Measurements from ENCODE around the gene MAGEB4. TPM values are rescaled to one million over a fixed set of nuclear protein-coding genes. Genes with fewer than 3 reads are reported as not detected.

The MAGEB4 gene
- total and polyA plus RNA-seq, 3 experiments from 2014 or later = not detected

DNA sequence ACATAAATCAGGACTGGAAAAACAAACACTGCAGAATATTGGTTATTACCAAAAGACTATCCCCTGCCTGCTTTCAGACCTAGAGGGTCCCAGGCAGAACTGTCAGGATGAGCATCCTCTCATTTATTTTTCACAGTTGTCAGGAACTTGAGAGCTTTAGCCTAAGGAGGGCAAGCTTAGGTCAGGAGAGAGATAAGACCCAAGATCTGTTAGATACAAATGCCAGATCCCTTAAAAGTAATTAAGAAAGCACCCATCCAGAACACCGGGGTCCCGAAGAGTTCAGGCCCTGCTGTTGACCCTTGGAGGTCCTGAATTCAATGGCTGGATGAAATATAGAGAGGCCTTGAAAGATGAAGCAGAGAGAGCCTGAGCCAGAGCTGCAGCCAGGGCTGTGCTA is 17.3 kb upstream of the MAGEB4 start:
- H3K9me3 Mint-ChIP-seq = peaks cover 0 to 2% (median 0%) of the 10 kb centered on the region in 5 donors
- H3K4me1 ChIP-seq (ENCODE audit: insufficient read depth, low read length) = no peaks in the 10 kb centered on the region
- H3K4me1 Mint-ChIP-seq = no peaks in the 10 kb centered on the region
- H3K27ac Mint-ChIP-seq = no peak overlapping the region
- no peak overlapping the region for H3K27ac ChIP-seq (ENCODE audit: low read depth, low read length)
- DNase-seq = no peak
- no peak overlapping the region for H3K4me3 Mint-ChIP-seq
- CTCF ChIA-PET = no interaction called here
- no peaks in the 10 kb centered on the region for H3K27me3 ChIP-seq (ENCODE audit: insufficient read depth, low read length, poor library complexity, severe bottlenecking)
- peaks cover 0 to 4% of the 10 kb centered on the region in 2 donors for H3K27me3 Mint-ChIP-seq
- H3K36me3 ChIP-seq (ENCODE audit: insufficient read depth, low read length) = no peaks in the 10 kb centered on the region
- POLR2A ChIA-PET = no interaction called here
- H3K4me3 ChIP-seq (ENCODE audit: low read length) = no peak overlapping the region
- no peaks in the 10 kb centered on the region for H3K36me3 Mint-ChIP-seq
- H3K9me3 ChIP-seq (ENCODE audit: low read length) = no peaks in the 10 kb centered on the region

DNA sequence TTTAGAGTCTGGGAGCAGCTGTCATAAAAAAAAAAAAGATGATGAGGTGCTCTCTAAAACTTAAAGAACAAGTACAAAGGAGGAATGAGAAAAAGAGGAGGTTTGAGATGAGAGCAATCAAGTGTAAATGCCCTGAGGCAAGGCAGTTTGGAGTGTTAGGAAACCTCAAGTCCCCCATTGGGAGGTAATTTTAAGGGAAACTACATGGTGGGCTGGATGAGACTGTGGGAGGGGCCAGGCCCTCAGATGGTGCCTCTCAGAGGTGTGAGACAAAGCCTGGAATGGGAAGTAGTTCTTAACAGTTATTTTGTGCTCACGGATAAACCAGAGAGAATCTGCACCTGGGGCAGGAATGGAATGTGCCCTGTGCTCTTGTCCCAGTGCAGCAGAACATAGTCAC is 13.3 kb upstream of the MAGEB4 start:
- no peaks in the 10 kb centered on the region for H3K9me3 Mint-ChIP-seq
- H3K4me3 Mint-ChIP-seq = no peak overlapping the region
- no peaks in the 10 kb centered on the region for H3K27me3 ChIP-seq (ENCODE audit: insufficient read depth, low read length, poor library complexity, severe bottlenecking)
- no peak overlapping the region for H3K27ac ChIP-seq (ENCODE audit: low read depth, low read length)
- no peak overlapping the region for H3K4me3 ChIP-seq (ENCODE audit: low read length)
- no peaks in the 10 kb centered on the region for H3K36me3 ChIP-seq (ENCODE audit: insufficient read depth, low read length)
- H3K9me3 ChIP-seq (ENCODE audit: low read length) = no peaks in the 10 kb centered on the region
- CTCF ChIA-PET = no interaction called here
- no peak overlapping the region for H3K27ac Mint-ChIP-seq
- H3K36me3 Mint-ChIP-seq = no peaks in the 10 kb centered on the region
- DNase-seq = no peak
- H3K4me1 Mint-ChIP-seq = no peaks in the 10 kb centered on the region
- POLR2A ChIA-PET = no interaction called here
- H3K4me1 ChIP-seq (ENCODE audit: insufficient read depth, low read length) = no peaks in the 10 kb centered on the region
- peaks cover 0 to 4% of the 10 kb centered on the region in 2 donors for H3K27me3 Mint-ChIP-seq

DNA sequence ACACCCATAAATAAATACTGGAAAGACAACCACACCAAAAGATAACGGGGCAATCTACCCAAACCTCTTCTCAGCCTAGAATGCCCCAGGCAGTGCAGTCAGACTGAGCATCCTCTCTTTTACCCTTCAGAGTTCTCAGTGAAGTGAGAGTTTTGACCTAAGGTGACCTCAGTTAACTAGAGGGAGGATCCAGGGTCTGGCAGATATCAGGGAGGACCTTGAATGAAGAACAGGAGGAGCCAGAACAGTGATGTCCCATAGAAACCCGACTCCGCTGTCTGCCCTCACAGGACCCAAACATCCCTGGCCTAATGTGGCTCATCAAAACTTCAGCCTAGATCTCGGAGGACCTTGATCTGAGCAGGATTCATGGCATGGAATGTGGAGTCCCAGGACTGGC is 11.4 kb upstream of the MAGEB4 start, which contains the start of gene MAGEB3:
Gene MAGEB3 (plus strand): TSS at position 263 of the 400 bp plus-strand sequence. CDS start 5,268 bp downstream, outside the sequence.
- no peak within 1 kb of the TSS for H3K4me3 ChIP-seq (ENCODE audit: low read length)
- CTCF ChIA-PET = no interaction called here
- H3K9me3 Mint-ChIP-seq = no peaks in the 10 kb centered on the region
- H3K4me1 Mint-ChIP-seq = no peaks in the 10 kb centered on the region
- no peaks in the 10 kb centered on the region for H3K36me3 Mint-ChIP-seq
- H3K4me3 Mint-ChIP-seq = no peak within 1 kb of the TSS
- H3K36me3 ChIP-seq (ENCODE audit: insufficient read depth, low read length) = no peaks in the 10 kb centered on the region
- no peak within 1 kb of the TSS for H3K27ac ChIP-seq (ENCODE audit: low read depth, low read length)
- H3K27ac Mint-ChIP-seq = peak within 1 kb of the TSS in 1 of 8 donors; percentile 64
- POLR2A ChIA-PET = no interaction called here
- H3K27me3 ChIP-seq (ENCODE audit: insufficient read depth, low read length, poor library complexity, severe bottlenecking) = no peaks in the 10 kb centered on the region
- no peaks in the 10 kb centered on the region for H3K9me3 ChIP-seq (ENCODE audit: low read length)
- H3K4me1 ChIP-seq (ENCODE audit: insufficient read depth, low read length) = no peaks in the 10 kb centered on the region
- DNase-seq = no peak
- H3K27me3 Mint-ChIP-seq = peaks cover 0 to 4% of the 10 kb centered on the region in 2 donors

DNA sequence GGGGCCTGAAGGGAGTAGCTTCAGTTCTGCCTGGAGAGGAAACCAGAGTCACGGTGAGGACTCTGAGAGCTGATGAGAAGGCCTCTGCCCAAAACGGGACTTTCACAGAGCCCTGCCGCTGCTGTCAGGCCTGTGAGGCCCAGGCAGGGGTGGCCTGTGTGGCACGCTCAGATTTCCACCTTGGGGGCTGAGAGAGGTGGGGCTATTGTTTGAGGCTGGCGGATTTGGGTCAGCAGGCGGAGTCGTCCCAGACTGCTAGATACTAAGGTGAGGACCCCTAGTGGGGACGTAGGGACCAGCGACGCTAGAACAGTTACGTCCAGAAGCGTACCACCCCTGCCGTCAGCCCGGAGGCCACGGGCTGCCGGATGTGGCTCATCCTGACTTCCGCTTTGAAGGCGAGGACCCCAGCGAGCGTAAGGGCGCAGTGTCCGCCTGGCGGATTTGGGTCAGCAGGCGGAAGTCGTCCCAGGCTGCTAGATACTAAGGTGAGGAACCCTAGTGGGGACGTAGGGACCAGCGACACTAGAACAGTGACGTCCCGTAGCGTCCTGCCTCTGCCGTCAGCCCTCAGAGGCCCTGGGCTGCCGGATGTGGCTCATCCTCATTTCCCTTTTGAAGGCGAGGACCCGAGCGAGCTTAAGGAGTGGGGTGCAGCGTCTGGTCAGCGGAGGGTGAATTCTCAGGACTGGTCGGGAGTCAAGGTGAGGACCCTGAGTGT is 5.1 kb downstream of the MAGEB4 start, which contains the start of gene MAGEB1:
Gene MAGEB1 (plus strand): TSS at position 378 of the 721 bp plus-strand sequence. CDS start 3,348 bp downstream, outside the sequence.
- no peaks in the 10 kb centered on the region for H3K36me3 Mint-ChIP-seq

DNA sequence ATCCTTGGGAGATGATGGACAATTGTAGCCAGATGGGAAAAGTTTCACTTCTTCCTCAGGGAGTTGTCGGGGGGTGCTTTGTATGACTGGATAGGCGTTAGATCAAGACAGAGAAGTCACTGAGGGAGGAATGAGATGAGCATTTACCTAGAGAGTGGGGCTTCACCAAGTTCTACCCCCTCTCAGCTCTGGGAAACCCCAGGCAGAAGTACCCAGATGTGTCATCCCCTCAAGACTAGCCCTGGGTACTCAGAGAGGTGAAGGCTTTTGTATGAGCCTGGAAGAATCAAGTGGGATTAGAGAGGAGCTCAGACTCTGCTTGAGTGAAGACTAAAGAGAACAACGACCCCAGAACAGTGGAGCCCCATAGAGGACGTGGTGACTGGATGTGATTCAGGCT is 7.1 kb downstream of the MAGEB4 start:
- DNase-seq = no peak
- H3K27ac ChIP-seq (ENCODE audit: low read depth, low read length) = no peak overlapping the region
- Mint-ChIP-seq H3K9me3 (peaks cover 0 to 5% (median 3%) of the 10 kb centered on the region in 5 donors), H3K27ac (no peak overlapping the region), H3K4me1 (no peaks in the 10 kb centered on the region), H3K4me3 (no peak overlapping the region), H3K27me3 (no peaks in the 10 kb centered on the region), H3K36me3 (no peaks in the 10 kb centered on the region)
- no peaks in the 10 kb centered on the region for H3K27me3 ChIP-seq (ENCODE audit: insufficient read depth, low read length, poor library complexity, severe bottlenecking)
- CTCF ChIA-PET = no interaction called here
- POLR2A ChIA-PET = no interaction called here
- no peaks in the 10 kb centered on the region for H3K4me1 ChIP-seq (ENCODE audit: insufficient read depth, low read length)
- no peak overlapping the region for H3K4me3 ChIP-seq (ENCODE audit: low read length)
- no peaks in the 10 kb centered on the region for H3K36me3 ChIP-seq (ENCODE audit: insufficient read depth, low read length)
- H3K9me3 ChIP-seq (ENCODE audit: low read length) = no peaks in the 10 kb centered on the region

More for the DNA sequence above, 5.1 kb downstream of the MAGEB4 start, which contains the start of gene MAGEB1:
- H3K27me3 Mint-ChIP-seq = no peaks in the 10 kb centered on the region
- DNase-seq = no peak
- H3K4me3 Mint-ChIP-seq = no peak within 1 kb of the TSS
- peaks cover 0 to 5% (median 3%) of the 10 kb centered on the region in 5 donors for H3K9me3 Mint-ChIP-seq
- no peaks in the 10 kb centered on the region for H3K4me1 Mint-ChIP-seq
- Histone ChIP-seq H3K9me3 (ENCODE audit: low read length) (no peaks in the 10 kb centered on the region), H3K27ac (ENCODE audit: low read depth, low read length) (no peak within 1 kb of the TSS), H3K27me3 (ENCODE audit: insufficient read depth, low read length, poor library complexity, severe bottlenecking) (no peaks in the 10 kb centered on the region), H3K4me1 (ENCODE audit: insufficient read depth, low read length) (no peaks in the 10 kb centered on the region), H3K4me3 (ENCODE audit: low read length) (no peak within 1 kb of the TSS), H3K36me3 (ENCODE audit: insufficient read depth, low read length) (no peaks in the 10 kb centered on the region)
- ChIA-PET CTCF (no interaction called here), POLR2A (no interaction called here)
- H3K27ac Mint-ChIP-seq = no peak within 1 kb of the TSS

DNA sequence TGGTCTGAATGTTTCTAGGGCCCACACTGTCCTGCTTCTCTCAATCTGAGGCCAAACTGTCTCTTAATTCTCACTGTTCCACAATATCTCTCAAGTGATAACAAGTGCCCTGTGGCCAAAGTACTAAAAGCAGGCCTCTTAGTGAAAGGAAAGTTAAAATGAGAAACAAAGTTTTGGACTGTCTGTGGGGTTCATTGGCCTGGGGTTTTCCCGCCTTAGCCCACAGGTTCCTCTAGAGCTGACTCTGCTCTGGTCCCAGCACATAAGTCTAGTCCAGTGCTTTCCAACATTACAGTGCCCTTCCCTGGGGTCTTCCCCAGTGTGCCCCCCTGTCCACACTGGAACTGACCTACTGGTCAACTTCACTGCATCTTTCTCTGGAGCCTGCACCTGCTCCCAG is 11.5 kb downstream of the MAGEB4 start:
- Histone ChIP-seq H3K27me3 (ENCODE audit: insufficient read depth, low read length, poor library complexity, severe bottlenecking) (no peaks in the 10 kb centered on the region), H3K9me3 (ENCODE audit: low read length) (no peaks in the 10 kb centered on the region), H3K4me1 (ENCODE audit: insufficient read depth, low read length) (no peaks in the 10 kb centered on the region), H3K4me3 (ENCODE audit: low read length) (no peak overlapping the region), H3K36me3 (ENCODE audit: insufficient read depth, low read length) (no peaks in the 10 kb centered on the region), H3K27ac (ENCODE audit: low read depth, low read length) (no peak overlapping the region)
- DNase-seq = no peak
- ChIA-PET POLR2A (no interaction called here), CTCF (no interaction called here)
- Mint-ChIP-seq H3K27ac (no peak overlapping the region), H3K36me3 (no peaks in the 10 kb centered on the region), H3K9me3 (peaks cover 0 to 13% (median 7%) of the 10 kb centered on the region in 5 donors), H3K27me3 (no peaks in the 10 kb centered on the region), H3K4me3 (no peak overlapping the region), H3K4me1 (no peaks in the 10 kb centered on the region)

DNA sequence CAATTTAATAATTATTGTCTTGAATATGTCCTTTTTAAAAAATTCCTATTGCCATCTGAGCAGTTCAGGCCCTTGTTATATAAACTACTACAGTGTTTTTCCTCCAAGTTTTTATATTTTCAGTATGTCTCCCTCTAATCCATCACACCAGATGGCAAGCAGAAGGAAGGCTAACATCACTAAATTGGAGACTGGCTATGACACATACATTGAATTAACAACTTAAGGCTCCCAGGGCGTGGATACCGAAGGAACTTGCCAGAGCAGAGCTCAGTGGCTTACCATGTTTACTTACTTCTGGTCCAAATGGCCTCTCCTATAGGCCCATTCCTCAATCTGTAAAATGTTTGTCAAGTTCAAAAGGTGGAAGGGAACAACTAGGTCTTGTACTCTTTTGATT is 18.1 kb downstream of the MAGEB4 start:
- H3K36me3 Mint-ChIP-seq = no peaks in the 10 kb centered on the region
- no peaks in the 10 kb centered on the region for H3K4me1 Mint-ChIP-seq
- Histone ChIP-seq H3K4me1 (ENCODE audit: insufficient read depth, low read length) (no peaks in the 10 kb centered on the region), H3K27ac (ENCODE audit: low read depth, low read length) (no peak overlapping the region), H3K4me3 (ENCODE audit: low read length) (no peak overlapping the region), H3K36me3 (ENCODE audit: insufficient read depth, low read length) (no peaks in the 10 kb centered on the region), H3K27me3 (ENCODE audit: insufficient read depth, low read length, poor library complexity, severe bottlenecking) (no peaks in the 10 kb centered on the region), H3K9me3 (ENCODE audit: low read length) (no peaks in the 10 kb centered on the region)
- ChIA-PET CTCF (no interaction called here), POLR2A (no interaction called here)
- H3K27ac Mint-ChIP-seq = no peak overlapping the region
- H3K9me3 Mint-ChIP-seq = peaks cover 0 to 9% (median 6%) of the 10 kb centered on the region in 5 donors
- DNase-seq = no peak
- H3K4me3 Mint-ChIP-seq = no peak overlapping the region
- H3K27me3 Mint-ChIP-seq = peaks cover 0 to 4% of the 10 kb centered on the region in 2 donors

DNA sequence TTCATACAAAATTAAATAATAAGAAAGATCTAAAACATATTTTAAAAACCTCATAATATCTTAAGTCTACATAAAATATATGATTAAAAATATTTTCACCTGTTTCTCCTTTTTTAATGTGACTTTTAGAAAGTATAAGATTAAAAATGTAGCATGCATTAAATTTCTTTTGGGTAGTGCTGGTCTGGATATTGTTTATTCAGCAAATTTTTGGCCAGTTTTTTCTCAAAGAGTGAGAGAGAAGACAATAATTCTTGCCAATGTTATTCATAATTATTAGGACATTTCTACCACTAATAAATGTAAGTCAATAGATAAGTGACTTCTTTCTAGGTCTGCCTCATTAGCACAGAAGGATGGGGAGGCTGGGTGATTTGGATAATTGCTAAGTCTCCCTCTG is 19.2 kb downstream of the MAGEB4 start:
- H3K9me3 Mint-ChIP-seq = peaks cover 0 to 6% (median 4%) of the 10 kb centered on the region in 5 donors
- Histone ChIP-seq H3K4me1 (ENCODE audit: insufficient read depth, low read length) (no peaks in the 10 kb centered on the region), H3K9me3 (ENCODE audit: low read length) (no peaks in the 10 kb centered on the region), H3K27me3 (ENCODE audit: insufficient read depth, low read length, poor library complexity, severe bottlenecking) (no peaks in the 10 kb centered on the region), H3K27ac (ENCODE audit: low read depth, low read length) (no peak overlapping the region), H3K36me3 (ENCODE audit: insufficient read depth, low read length) (no peaks in the 10 kb centered on the region), H3K4me3 (ENCODE audit: low read length) (no peak overlapping the region)
- H3K27ac Mint-ChIP-seq = no peak overlapping the region
- no peaks in the 10 kb centered on the region for H3K36me3 Mint-ChIP-seq
- DNase-seq = no peak
- no peaks in the 10 kb centered on the region for H3K4me1 Mint-ChIP-seq
- ChIA-PET CTCF (no interaction called here), POLR2A (no interaction called here)
- peaks cover 0 to 4% of the 10 kb centered on the region in 2 donors for H3K27me3 Mint-ChIP-seq
- H3K4me3 Mint-ChIP-seq = no peak overlapping the region
